GM20431 (cell line): ENCODE results near the gene DUSP8.

Experiments
- in situ Hi-C: fragments of 300-500 bp; cut with MseI, MboI; formaldehyde crosslinking; loops from one replicate; pipeline ENCODE4 v1.15.0; 2020; ENCODE audit warnings: low sequenced_read_pairs; ENCODE audit not compliant: unreplicated experiment

DUSP8 gene

DNA sequence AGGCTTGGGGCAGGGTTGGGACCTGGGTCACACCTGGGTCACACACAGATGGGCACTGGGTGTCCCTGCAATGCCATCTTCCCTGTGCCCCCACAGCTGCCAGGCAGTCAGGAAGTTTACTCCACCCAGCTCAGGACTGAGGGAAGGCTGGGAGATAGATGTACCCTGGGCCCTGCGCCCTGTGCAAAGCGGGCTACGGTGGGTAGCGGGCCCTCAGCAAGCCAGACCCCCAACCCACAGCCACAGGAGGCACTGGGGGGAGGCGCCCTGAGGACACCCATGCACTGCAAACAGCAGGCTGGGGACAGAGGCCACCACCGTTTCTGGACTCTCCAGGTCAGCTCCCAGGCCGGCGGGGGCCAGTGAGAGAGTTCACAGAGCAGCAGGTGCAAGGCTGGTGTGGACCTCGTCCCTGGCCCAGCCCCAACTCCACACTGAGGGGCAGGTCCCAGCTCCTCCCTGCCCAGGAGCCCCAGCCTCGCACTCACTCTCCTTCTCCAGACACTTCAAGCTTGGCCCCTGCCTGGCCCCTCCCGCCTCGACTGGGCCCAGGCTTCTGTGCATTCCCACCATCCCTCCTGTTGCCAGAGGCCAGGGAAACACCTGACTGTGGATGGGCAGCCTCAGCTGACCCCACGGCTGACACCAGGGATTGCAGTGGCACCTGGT, 4.9 kb downstream of the DUSP8 start:
- in situ Hi-C loops = no loop called here

DNA sequence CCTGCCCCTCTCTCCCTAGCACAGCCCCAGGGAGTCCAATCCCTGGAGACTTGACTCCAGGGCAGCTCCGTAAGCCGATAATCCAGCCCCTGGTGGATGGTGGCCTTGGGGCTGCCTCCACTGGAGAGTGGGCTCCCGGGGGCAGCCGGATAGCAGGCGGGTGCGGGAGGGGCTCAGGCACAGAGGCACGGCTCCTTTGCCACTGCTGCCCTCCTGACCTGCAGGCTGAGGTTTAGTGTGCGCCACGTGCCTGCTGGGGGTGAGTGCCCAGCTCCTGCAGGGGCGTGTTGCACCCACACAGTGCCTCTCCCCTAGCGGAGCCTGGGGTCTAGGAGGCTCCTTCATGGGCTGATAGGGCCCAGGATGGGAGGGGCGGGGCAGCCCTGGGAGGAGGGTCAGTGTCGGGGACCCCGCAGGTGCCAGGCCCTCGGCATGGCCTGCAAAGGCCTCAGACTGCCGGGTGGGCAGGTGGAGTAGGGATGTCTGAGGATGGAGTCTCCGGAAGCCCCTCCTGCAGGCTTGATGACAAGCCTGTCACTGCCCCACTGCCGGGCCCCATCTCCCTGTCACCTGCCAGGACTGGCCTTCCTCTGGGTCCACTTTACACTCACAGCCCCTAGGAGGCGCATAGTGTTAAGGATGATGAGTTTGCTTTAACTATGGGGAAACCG, 5.6 kb downstream of the DUSP8 start:
- in situ Hi-C loops = no loop called here

DNA sequence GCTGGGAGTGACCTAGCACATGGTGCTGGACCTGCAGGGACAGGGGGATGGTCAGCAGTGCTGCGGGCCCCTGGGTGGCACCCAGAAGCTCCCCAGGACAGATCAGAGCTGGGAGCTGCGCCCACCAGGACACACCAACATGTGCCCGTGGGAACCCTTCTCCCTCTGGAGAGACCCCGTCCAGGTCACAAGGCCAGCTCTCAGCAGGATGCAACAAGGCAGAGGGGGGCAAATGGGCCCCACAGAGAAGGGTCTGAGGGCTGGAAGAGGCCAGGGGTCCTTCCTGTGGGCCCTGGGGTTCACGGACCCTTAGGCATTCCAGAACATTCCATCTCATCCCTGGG, 6.2 kb downstream of the DUSP8 start:
- in situ Hi-C loops = no loop called here

DNA sequence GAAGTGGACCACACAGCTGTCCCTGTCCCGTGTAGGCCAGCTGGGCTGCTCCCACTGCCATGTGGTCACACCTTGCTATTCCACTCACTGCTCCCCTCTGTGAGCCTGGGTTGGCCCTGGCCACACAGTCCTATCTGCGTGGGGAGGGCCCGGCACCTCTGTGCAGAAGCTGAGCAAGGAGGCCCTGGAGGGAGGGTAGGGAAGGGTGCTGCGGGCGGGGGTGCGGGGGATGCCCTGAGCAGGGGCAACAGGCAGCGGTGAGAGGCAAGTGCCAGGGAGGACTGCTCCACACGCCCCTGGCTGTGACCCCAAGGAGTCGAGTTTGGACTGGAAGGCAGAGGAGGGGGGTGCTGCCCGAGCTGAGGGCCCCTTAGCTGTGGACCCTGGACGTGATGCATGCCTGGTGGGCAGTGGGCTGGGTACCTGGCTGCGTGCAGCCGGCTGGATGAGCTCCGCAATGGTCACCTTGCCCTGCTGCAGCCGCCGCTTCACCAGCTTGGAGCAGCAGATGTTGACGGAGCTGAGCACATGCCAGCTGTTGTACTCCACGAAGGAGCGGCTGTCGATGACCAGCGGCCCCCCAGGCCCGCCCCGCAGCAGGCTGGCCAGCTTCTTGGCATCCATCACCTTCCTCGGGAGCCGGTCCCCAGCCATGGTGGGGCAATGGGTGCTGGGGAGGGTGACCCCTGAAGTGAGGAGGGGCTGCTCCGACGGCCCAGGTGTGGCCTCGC, 6.7 kb downstream of the DUSP8 start:
- in situ Hi-C loops = no loop called here

DNA sequence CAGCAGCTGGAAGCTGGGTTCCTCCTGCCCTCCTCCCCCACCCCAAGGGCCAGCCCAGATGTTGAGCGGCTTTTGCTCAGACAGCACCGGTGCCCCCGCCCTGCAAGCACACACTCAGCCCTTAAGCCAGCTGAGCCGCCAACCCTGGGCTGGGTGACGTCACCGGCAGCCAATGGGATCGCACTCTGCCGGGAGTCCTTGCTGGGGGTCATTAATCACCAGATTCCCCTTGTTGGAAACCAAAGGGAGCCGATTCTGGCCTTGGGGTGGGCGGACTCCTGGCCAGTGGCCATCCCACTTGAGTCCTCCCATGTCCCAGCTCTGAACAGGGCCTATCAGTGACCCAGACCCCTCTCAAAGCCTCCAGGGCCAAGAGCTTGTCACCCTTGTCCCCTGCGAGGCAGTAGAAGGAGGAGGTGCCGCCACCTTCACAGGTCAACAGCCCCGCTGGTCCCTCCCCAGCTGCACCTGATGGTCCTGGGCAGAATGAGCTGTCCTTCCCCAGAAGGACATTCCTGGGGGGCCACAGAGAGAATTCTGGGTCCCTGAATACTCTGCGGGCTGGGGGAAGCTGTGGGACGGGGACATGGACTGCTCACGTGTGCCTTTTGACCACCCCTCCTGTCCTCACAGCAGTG, 7.4 kb downstream of the DUSP8 start:
- in situ Hi-C loops = no loop called here

DNA sequence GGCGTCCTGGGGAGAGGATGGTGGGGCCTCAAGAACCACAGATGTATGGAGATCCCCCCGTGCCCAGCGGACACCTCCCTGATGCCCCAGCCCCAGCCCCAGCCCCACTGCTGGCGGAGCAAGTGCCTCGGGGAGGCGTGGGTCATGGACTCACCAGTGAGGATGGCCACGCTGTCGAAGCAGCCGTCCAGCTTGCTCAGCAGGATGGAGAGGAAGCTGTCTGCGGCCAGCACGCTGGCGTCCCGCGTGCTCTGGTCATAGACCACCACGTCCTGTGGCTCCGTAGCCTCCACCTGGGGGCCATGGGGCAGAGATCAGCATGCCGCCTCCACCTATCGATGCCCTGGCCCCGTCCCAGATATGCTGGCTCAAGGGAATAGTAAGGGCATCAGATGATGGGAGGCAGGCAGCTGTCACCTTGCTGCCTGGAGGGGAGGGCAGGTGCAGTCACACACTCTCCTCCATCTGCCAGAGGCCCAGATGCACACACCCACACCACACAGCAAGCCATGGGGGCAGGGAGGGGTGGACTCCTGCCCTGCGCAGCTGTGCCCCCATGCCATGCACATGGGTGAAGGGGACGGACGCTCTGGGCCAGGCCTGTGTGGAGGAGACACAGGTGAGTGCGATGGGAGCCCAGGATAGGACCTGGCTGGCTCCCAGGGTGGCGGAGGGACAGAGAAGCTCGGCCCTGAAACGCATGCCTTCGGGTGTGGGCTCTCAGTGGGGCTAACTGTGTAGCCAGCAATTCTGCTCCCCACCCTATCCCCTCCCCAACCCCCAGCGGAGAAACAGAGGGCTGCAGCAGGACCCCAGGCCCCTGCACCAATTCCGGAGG, 8.2 kb downstream of the DUSP8 start:
- in situ Hi-C loops = no loop called here

DNA sequence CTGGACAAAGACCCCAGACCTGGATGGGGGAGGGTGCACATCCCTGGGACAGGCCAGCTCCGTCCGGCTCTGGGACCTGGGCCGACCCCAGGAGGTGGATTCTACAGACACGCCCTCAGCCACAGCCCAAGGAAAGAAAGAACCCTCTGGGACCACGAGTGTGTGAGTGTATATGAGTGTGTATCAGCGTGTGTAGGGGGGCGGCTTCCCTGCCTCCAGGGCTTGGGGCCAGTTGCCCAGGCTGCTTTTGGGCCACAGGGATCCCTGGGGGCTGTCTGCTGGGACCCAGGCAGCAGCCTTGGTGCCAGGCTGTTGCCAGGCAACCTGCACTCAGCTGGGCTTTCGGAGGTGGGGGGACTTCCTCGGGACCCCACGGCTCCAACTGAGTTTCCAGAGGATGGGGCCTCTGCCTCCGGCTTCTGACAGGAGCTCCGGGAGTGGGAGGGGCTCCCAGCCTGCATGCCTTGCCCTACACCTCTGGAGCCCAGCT, 8.9 kb downstream of the DUSP8 start:
- in situ Hi-C loops = no loop called here

DNA sequence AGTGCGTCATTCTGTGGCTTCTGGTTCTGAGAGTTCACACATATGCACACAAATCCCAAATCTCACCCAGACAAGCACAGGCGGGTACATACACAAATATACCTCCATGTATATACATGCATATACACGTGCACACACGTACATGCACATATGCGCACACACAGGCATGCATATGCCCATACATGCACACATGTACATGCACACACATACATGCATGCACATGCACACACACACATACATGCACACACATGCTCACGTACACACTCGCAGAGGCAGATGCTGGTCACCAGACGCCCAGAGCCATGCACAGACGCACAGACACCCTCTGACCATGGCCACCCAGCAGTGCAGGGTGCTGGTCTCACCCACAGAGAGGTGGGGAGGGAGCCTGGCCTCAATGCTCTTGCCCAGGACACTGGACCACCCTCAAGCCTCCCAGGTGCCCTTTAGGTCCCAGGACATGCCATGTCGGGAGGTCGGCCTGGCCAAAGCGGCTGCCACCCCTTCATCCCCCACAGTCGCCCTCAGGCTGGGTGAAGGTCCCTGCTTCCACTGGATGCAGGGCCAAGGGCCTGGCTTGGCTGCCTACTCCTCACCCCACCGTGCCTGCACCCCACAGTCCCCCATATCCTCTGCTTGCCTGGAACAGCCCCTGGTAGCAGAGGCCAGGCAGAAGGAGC, 9.5 kb downstream of the DUSP8 start:
- in situ Hi-C loops = no loop called here

DNA sequence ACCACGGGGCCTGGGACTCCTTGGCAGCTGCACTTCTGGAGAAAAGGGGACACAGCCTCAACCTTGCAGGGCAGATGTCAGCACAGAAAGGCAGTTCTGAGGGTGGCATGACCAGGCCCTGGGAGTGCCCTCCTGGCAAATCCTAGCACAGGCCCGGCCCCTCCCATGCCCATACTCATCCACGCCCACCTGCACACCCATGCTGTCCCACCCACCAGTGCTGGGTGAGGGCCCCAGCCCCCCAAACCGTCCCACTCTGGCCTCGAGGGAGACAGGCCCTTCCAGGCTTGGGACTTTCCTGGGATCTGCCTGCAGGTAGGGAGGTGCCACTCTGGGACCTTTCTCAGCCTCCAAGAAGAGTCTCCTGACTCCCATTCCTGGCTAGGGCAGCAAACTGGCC, 10.1 kb downstream of the DUSP8 start:
- in situ Hi-C loops = no loop called here

DNA sequence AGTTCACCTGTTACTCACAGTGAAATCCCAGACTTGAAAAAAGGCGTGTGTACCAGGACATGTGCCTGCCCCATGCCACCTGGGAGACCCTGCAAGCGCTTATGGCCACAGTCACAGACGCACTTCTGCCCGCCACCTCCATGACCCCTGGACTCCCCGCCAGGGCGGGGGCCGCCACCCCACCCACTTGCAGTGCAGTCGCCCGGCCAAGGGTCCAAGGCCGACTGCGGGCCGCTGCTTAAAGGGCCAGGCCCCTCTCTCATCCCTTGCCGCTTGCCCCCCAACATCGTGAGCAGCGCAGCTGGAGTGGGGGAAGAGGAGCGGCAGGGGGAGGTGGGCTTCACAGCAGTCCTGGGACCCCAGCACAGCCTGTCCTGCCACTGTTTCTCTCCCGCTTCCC, 10.8 kb downstream of the DUSP8 start:
- in situ Hi-C loops = no loop called here

DNA sequence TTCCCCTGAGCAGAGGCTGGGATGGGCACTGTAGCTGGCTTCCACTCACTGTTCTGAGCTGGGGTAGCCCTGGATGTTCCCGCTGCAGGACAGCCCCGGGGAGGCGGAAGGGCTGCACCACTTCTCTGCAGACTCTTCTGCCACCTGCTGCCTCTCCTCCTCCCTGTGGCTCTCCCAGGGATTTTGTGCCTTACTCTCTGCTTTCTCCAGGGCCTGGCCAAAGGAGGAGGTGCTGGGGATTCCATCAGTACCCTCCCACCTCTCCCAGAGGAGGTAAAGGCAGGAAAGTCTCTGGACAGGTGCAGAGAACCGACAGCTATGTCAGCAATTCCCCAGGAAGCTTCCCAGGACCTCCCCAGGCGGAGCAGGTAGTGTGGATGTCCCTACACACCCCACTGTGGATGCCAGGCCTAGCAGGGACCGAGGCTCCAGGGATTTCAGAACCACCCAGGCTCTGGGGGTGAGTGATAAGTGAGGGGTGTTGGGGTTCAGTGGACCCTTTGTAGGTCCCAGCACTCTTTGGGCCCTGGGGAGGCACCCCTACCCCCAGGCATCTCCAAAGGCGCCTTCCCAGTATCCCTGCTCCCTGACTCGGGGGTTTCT, 11.3 kb downstream of the DUSP8 start:
- in situ Hi-C loops = no loop called here

DNA sequence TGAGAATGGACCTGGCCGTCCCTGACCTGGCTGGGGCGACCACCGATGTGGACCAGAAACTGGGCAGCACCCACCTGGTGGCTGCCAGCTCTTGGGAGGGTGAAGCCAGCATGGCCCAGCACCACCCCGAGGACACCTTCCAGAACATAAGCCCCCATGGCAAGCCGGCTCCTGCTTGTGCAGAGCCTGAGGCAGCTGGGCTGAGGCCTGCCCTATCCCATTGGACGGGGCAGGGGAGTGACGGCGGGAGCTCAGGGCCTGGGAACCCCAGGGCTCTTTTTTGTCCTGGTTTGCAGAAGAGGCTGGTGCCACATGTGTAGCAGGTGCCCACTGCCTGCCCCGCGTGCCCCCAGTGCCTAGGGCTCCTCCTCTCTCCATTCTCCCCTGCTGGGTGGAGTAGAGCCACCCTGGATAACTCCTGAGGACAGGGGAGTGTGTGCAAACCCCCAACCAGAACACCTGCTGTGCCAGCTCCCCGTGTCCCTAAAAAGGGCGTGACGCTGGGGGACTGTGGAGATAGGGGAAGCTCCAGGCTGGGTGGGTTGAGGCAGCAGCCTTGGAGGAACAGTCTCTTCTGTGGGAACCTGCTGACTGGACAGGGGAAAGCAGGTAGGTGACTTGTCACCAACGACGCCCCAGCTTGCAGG, 11.9 kb downstream of the DUSP8 start:
- in situ Hi-C loops = no loop called here

DNA sequence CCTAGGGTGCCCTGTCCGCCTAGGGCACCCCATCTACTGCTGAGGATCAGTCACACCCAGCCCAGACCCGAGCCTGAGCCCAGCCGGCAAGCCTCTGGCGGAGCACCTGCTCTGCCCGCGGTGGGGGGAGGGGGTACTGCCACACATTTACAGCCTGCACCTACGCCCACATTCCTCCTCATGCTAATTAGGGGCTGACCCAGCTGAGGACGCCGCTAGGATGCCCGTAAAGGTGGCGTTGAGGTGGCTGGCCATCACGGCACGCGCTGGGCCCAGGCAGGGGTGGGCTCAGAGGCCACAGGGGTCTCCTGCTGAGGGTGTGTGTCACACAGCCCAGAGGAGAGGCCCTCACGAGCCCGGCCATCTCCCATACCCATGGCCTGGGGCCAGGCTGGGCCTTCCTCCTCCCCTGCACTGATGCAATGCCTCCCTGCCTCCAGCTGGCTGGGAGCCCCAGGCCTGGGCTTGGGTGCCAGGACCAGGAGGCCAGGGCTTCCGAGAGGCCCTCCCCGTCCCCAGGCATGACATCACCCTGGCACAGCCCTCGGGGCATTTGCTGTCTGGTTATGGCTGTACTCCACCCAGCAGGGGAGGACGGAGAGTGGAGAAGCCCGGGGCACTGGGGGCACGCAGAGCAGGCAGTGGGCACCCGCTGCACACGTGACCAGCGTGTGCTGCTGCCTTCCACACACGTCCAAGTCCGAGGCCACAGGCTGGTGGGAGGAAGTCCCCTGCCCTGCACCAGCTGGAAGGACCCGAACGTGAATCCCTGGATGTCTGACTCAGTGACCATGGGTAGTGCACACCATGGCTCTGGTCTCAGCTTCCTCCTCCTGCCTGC, 12.7 kb downstream of the DUSP8 start:
- in situ Hi-C loops = no loop called here

DNA sequence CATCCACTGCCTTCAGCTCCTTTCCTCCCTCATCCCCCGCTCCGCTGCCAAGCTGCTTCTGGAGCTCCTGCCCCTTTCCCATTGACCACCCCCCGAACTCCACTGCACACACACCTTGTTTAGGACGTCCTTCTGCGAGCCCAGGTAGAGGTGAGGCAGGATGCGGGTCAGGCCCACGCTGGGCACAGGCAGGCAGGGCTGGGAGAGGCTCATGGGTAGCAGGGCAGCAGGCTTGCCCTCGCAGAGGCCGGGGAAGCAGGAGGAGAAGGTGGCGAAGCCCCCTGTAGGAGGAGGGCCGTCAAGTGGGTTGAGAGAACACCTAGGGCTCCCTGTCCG, 13.3 kb downstream of the DUSP8 start:
- in situ Hi-C loops = no loop called here

DNA sequence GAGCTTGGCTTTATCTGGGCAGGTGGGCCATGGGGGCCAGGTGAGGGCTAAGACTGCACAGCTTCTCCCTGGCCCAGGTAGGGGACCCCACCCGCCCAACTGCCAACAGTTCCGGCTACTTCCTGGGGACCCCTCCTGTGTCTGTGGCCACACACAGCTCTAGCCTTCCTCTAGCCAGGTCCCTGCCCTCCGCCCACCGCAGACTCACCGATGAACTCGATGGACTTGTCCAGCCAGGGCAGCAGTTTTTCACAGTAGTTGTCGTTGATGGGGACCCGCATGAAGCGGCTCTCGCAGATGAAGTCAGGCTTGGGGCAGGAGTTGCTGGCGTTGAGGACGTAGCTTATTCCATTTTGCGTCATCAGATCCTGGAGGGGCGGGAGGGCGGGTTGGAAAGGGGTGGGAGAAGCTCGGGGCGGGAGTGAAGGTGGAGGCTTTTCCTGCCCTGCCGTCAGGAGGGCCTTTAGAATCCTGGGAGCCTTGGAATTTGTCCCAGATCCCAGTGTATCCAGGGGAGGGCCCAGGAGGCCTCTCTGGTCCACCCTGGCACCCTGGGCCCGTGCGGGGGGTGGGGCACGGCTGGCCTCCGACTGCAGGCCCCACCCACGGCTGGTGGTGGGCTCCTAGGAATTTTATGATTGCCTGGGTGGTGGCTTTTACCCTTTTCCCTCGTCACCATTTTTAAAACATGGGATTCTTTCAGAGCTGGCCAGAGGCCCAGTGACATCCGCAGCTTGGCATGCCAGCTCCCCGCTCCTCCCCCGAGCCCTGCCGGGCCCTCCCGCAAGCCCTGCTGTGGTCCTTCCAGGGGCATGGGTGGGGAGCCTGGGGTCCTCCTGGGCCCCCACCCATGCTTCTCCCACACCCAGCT, 13.9 kb downstream of the DUSP8 start:
- in situ Hi-C loops = no loop called here

DNA sequence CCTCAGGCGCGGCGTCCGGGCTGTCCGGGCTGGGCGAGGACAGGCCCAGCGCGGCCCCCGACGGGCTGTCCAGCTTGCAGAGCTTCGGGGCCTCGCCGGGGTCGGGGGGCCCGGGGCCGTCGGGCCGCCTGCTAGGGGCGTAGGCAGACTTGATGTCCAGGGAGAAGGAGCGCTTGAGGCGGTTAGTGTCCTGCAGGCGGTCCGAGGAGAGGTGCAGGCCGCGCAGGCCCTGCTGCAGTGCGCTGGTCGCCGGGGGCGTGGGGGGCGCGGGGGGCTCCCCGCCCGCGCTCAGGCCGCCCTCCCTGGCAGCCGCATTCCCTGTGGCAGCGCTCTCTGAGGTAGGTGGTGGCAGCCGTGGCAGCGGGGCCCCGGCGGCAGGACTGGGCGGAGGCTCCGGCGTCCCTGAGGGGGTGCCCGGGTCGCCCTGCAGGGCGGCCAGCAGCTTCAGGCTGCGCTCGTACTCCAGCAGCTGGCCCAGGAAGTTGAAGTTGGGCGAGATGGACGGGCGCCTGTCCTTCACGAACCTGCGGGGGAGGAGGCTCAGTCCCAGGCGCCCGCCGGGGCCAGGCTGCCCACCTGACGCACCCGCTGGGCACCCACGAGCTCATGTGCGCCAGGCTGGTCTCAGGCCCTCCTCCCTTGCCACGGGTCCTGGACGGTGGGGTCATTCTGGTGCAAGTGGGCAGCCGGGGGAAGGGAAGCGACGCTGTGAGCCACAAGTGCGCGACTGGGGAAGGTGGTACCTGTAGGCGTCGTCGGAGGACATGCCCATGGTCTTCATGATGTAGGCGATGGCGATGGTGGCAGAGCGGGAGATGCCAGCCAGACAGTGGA, 14.8 kb downstream of the DUSP8 start:
- in situ Hi-C loops = no loop called here
